Measurements from ENCODE around the gene PRKCA.

The PRKCA gene

DNA sequence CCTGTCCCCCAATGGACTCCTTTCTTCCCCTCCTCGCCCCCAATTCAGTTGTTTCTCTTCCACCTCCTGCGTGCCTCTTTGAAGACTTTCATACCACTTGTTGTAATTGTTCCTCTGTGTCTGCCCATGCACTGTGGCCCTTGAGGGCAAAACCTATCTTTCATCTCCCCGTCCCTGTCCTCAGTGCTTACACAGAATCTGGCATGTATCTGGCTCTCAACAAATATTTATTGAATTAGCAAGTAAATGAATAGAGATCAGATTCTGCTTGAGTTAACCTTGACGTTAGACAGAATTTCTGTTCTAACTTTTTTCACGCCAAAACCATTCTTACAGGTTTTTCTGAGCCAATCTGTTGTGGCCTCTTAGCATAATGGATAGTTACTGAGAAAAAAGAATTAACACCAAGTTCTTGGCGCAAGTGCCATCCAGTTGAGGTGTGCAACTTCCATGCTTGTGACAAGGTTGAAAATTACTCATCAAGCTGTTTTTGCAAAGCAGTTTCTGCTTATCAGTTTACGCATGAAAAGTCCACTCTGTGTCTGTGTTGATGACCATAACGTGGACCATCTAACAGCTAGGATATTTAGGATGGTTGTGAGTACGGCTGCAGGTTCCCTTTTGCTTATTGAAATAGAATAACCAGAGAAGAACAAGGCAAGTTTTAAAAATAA lies 215.1 kb downstream of the PRKCA start:
- H3K27ac ChIP-seq, result peak overlapping the region; percentile 57
- TF ChIP-seq, protein P1, sequence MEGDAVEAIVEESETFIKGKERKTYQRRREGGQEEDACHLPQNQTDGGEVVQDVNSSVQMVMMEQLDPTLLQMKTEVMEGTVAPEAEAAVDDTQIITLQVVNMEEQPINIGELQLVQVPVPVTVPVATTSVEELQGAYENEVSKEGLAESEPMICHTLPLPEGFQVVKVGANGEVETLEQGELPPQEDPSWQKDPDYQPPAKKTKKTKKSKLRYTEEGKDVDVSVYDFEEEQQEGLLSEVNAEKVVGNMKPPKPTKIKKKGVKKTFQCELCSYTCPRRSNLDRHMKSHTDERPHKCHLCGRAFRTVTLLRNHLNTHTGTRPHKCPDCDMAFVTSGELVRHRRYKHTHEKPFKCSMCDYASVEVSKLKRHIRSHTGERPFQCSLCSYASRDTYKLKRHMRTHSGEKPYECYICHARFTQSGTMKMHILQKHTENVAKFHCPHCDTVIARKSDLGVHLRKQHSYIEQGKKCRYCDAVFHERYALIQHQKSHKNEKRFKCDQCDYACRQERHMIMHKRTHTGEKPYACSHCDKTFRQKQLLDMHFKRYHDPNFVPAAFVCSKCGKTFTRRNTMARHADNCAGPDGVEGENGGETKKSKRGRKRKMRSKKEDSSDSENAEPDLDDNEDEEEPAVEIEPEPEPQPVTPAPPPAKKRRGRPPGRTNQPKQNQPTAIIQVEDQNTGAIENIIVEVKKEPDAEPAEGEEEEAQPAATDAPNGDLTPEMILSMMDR (IDR thresholded peaks at IDR 0.05), result no peak
- no peak for TF ChIP-seq ZFX (IDR thresholded peaks at IDR 0.05; ENCODE audit: borderline replicate concordance)

DNA sequence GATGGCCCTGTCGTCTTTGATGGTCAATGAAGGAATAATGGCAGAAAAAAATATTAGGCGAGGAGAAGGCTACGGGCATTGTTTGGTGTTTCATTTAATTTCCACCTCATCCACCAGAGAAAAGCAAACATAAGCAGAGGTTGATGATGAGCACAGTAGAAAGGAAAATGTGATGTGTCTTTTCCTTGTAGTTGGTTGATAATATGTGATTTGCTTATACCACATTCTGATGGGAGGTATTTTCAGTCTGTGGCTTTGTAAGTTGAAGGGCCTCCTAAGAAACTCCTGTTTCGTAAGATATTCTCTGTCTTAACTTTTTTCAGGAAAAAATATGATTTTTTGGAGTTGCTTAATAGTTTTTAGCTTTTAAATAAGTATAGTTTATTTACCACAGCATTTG lies 215.7 kb downstream of the PRKCA start:
- peak overlapping the region; percentile 57 for H3K27ac ChIP-seq
- no peak for TF ChIP-seq ZFX (IDR thresholded peaks at IDR 0.05; ENCODE audit: borderline replicate concordance)
- TF ChIP-seq, protein P1 (IDR thresholded peaks at IDR 0.05), result no peak

DNA sequence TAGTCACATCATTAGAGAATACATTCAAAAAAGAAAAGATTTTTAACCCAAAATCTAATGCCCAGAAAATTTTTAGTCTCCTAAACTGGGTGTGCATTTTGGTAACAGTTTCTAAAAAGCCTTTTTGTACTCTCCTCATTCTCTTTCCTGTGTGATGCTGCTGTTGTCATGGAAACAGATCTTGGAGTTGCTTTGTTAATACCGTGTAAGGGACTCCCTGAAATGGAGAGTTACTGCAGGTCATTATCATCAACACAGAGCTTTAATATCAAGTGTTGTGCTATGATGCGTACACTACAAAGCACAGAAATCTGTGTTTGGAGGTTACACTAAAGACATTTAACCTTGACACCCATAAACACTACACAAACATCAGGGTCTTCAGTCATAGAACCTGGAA lies 216.3 kb downstream of the PRKCA start:
- H3K27ac ChIP-seq, result peak overlapping the region; percentile 43
- no peak for TF ChIP-seq ZFX (IDR thresholded peaks at IDR 0.05; ENCODE audit: borderline replicate concordance)
- TF ChIP-seq, protein P1 (IDR thresholded peaks at IDR 0.05), result no peak

DNA sequence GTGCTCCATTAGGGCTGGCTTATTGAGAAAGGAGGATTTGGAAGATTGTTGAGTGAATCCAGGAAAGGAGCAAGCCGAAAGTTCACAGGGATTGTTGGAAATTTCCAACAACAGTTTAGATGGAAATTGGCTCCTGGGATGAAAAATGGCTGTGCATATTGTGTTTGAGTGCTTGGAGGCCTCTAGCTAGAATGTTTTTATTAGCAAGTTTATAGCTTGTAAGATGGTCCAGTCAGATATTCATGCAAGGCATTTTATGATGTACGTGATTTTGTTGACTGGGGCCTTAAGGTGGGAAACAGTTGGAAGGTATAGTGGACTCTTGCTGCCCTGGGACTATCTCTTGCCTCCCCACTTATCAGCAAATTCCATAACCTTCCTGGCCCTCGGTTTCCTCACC lies 216.7 kb downstream of the PRKCA start:
- no peak for TF ChIP-seq ZFX (IDR thresholded peaks at IDR 0.05; ENCODE audit: borderline replicate concordance)
- TF ChIP-seq, protein P1 (IDR thresholded peaks at IDR 0.05), result no peak
- H3K27ac ChIP-seq, result peak overlapping the region; percentile 43

DNA sequence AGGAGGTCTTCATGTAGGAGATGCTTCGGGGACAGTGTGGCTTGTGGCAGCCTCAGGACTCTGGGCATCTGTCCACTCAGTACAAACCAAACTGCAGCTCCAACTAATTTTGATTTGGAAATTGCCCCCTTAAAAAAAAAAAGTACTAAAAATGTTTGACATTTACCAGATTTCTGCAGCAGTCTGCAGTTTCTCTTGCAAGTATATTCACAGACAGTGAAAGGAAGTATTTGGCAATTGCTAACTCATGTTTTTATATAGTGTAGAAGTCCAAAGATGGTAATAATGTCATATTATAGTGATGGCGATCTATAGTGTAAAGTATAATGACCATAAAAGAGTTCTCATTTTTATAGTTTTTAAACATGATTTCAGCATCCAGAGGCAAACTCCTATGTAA lies 218.6 kb downstream of the PRKCA start:
- no peak overlapping the region for H3K27ac ChIP-seq
- no peak for TF ChIP-seq ZFX (IDR thresholded peaks at IDR 0.05; ENCODE audit: borderline replicate concordance)
- TF ChIP-seq, protein P1 (IDR thresholded peaks at IDR 0.05), result no peak

DNA sequence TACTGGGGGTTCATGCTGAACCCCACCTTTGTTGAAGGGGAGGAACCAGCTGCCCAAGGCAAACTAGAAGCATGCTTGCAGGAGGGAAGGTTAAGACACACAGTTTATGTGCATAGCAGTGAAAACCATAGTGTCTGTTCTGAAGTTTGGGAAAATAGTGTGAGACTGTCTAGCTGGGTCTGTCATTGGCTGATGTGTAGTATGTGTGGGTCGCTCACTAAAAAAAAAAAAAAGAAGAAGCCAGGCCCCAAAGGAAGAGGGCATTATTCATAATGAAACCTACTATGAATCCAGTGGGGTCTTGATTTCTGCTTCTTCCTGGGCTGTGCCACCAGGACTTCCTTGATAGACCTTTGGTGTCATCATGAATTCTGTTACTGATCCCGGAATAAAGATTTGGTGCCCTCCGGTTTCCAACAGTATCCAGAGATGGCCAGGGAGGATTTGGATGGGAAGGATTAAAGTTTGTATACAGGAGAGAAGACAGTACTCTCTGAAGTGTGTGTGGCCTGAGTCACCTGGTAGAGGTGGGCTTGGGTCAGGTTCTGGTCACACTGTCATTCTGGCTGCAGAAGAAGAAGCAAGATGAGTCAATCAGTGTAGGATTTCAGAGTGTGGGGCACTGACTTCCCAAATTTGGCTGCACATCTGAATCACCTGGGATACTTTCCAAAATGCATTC lies 220.3 kb downstream of the PRKCA start:
- TF ChIP-seq, protein P1 (IDR thresholded peaks at IDR 0.05), result no peak
- TF ChIP-seq ZFX (IDR thresholded peaks at IDR 0.05; ENCODE audit: borderline replicate concordance), result no peak
- H3K27ac ChIP-seq, result no peak overlapping the region
